NCI-H146 (cell line): ENCODE data around the gene TIMM9.
"Not testable (repeated sequence)": the region's sequence is repeated elsewhere in the genome, so short reads cannot be mapped to it uniquely, and the experiment has no call there.

ENCODE experiments used
- DNase-seq: peaks from one replicate; lab custom pipeline; 2025; lab: John Stamatoyannopoulos, UW

Gene TIMM9

DNA sequence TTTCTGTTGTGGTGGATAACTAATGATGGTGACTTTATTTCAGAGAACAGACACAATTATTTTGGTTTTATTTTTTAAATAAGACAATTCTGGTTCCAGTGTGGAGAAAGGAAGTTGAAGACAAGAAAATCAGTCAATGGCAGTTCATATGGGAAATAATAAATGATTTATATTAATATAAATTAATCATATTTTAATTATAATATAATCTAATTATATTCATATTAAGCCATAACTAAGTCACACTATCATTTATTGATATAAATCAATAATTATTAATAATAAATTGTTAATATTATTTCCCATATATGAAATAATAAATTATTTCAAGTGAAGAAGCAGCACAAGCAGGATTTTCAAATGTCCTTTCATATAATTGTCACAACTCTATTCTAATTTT, 28.8 kb downstream of the TIMM9 start:
- DNase-seq, result no peak

DNA sequence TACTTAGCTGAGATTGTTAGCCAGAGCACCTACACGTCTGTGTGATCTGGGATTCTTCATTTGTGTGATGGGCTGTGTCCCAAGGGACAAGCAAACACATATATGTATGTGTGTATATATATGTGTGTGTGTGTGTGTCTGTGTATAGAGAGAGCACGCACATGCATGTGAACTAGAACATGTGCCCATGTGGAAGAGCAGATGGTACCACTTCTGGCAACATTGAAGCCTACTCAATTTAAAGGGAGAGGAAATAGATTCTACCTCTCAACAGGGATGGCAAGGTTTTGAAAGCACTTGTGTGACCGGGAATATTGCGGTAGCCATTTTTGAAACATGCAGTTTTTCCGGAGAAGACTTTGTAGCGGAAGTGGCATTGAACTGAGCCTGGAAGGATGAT, 30.2 kb downstream of the TIMM9 start:
- no peak for DNase-seq

DNA sequence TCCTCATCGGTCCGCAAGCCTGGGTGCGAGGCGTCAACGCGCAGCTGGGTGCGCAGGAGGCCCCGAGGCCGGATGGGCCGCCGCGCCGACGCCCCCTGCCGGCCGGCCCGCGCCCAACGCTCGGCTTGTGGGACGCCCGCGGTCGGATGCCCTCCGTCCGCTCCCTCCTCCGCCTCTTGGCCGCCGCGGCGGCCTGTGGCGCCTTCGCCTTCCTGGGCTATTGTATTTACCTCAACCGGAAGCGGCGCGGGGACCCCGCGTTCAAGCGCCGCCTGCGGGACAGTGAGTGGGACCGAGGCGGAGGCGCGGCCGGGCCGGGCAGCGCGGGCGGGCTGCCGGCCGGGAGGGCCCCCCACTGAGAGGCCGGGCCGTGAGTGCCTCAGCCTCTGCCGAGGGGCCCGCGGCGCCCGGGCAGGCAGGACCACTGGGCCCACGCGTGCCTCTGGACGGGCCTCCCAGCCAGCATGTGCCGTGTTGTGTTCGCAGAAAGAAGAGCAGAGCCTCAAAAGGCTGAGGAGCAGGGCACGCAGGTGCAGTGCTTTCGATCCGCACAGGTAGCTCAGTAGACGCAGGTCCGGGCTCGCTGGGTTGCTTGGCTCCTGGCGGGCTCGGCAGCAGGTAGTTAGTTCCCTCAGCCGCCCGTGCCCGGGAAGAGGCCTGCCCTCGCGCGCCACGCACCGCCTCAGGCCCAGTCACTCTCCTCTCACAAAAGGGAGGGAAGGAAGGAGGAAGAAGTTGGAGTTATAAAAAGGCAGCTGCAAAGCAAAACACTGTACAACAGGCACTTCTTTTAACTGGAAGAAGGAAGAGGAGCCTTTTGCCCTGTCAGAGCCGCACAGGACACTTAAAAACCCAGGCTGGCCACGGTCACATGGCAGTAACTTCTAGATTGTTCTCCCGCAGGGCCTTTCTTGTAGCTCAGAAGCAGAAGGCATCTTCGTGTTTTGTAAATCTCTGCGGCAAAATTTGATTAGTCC, 31.2 kb downstream of the TIMM9 start, which contains the start of gene TOMM20L:
Gene TOMM20L, plus strand, starts transcription at position 119 of the 977 bp plus-strand sequence. Its CDS starts 28 bp downstream, at position 147.
- DNase-seq, result peak; percentile 72

DNA sequence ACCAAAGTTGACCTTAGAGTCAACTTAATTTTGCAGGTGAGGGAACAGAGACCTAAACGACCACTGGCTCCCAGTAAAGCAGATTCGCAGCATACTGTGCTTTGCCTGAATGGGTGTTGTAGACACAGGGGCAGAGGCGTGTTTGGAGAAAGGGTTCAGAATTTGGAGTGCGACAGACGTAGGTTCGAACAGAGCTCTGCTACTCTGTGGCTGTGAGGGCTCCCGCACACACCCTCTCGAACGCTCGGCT, 31.8 kb downstream of the TIMM9 start:
- DNase-seq, result no peak

DNA sequence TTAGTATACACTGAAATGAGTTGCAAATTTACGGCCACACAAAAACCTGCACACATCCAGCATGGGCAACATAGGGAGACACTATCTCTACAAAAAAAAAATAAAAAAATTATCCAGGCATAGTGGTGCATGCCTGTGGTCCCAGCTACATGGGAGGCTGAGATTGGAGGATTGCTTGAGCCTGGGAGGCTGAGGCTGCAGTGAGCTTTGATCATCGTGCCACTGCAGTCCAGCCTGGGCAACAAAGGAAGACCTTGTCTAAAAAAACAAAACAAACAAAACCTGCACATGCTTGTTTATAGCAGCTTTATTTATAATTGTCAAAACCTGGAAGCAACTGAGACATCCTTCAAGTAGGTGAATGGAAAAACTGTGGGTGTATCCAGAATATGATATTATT, 36.5 kb downstream of the TIMM9 start:
- no peak for DNase-seq

DNA sequence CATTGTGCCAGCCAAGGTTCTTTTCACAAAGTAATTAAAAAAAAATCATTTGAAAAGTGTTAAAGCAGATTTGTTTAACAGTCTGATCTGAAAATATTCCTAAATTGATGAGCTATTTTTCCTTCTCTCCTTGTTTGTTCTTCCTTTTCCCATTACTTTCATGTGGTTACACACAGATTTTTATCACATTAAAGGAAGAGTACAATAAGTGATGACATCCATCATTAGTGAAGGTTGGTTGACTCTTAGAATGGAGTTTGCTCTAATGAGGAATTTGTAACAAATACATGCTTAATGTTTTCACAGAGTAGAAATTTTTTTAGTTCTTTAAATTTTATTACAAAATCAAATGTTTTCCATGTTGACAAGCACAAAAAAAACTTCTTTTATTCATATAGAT, 50.5 kb downstream of the TIMM9 start:
- DNase-seq, result no peak

DNA sequence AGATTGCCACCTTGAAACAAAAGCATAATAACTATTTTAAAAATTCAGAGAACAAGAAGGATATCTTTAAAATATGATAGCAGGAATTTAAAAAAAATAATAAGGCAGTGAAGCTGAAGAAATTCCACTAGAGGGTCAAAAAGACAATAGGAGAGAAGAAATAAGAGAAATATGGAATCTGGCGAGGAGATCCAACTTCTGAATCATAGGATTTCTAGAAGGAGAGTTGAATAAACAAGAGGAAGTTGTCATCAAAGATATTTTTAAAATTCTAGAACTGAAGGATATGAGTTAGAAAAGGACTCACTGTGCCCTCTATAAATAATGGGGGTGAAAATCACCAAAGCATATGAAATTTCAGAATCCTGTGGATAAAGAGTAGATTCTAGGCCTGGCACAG, 58.4 kb downstream of the TIMM9 start:
- DNase-seq, result no peak

DNA sequence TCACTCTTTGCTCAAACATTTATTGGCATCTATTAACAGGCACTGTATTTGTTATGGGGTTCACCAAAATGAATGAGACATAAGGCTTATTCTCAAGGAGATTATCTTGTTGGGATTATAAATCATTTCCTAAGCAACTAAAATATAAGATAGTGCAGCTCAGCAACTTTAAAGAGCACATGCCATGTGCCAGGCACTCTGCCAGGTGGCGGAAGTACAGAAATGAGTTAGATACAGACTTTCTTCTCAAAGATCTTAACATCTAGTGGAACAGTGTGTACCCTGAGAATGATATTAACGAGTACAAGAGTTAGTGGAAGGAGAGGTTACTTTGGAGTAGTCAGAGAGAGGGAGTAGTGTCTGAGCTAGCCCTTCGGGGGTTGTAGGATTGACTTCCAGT, 60.0 kb downstream of the TIMM9 start:
- no peak for DNase-seq

DNA sequence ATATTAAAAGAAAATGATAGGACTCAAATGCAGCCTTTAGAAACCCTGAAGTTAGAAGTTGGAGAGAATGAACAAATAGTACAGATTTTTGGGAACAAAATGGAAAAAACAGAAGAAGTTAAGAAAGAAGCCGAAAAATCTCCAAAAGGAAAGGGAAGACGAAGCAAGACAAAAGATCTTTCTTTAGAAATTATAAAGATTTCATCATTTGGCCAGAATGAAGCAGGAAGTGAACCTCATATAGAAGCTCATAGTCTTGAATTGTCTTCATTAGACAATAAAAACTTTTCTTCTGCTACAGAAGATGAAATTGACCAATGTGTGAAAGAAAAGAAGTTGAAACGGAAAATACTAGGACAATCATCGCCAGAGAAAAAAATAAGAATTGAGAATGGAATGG, 63.0 kb downstream of the TIMM9 start:
- DNase-seq, result no peak

DNA sequence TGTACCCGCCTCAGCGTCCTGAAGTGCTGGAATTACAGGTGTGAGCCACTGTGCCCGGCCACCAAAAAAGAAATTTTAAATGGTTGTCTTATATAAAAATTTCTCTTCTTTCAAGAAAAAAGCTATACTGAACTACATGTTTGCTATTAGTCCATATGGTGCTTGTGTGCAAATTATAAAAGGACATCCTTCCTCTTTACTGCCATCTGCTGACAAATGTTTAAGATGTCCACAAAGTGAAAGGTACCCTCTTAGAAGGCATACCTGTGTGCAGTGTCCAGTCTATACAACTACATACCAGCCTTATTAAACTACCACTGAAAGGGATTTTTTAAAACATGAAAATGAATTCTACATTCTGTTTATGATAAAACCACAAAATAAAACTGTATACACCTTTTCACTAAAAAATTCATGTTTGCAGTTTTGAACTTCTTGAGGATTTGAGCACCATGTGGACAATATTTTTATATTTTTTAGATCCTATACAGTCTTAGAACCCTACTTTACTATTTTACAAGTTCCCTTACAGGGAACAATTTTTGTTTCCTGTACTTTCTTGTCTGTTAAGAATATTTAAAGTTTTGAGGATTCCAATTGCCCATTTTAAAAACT, 64.4 kb downstream of the TIMM9 start:
- peak; percentile 16 for DNase-seq

DNA sequence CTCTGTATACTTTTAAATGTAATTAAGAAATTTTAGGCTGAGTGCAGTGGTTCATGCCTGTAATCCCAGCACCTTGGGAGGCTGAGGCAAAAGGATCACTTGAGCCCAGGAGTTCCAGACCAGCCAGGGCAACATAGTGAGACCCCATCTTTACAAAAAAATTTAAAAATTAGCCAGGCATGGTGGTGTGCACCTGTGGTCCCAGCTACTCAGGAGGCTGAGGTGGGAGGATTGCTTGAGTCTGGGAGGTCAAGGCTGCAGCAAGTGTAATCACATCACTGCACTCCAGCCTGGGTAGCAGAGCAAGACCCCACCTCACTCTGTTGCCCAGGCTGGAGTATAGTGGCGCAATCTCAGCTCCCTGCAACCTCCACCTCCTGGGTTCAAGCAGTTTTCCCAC, 65.1 kb downstream of the TIMM9 start:
- DNase-seq, result not testable (repeated sequence)
